ENCODE results near the gene MPRIP.

Gene MPRIP

DNA sequence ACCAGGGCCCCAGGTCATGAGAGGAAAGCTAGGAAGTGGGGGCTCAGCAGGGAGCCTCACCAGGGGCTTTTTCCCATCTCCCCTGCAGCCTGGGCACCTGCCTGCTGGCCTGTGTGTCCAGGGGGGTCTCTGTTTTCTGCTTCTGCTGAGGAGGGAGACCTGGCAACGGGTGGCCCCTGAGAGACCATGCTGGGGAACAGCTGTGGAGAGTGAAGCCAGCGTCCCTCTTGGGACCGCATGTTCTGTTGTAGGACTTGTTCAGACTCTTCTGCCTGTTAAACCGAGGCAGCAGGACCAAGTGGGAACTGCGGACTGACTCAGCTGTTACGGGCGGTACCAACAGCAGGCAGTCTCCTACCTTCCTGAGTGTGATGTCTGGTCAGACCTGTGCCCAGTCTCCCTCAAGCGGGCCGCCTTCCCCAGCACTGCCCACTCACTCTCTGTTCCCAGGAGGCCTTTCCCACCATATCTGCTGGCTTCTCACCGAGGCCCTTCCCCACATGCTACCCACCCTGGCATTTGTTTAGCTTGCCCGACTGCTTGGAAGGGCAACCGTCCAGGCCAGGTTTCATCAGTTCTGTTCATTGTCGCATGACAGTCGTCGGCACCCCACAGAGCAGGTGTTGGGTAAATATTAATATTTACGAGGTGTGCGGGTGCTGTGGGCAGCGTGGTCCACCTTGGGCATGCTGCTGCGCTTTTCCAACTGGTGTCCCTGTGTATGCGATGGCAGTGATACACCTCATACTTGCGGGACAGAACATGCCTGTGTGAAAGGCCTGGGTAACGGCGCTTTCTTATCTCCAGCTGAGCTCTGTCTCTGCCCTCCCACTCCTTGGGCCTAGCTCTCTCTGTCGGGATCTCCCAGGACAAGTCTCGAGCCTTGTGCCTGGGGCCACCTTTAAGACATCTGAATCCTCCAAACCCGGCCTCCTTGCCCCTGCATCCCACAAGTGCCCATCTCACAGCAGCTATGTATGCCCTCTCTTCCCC, 69.4 kb downstream of the MPRIP start:
- DNase-seq, result no peak

DNA sequence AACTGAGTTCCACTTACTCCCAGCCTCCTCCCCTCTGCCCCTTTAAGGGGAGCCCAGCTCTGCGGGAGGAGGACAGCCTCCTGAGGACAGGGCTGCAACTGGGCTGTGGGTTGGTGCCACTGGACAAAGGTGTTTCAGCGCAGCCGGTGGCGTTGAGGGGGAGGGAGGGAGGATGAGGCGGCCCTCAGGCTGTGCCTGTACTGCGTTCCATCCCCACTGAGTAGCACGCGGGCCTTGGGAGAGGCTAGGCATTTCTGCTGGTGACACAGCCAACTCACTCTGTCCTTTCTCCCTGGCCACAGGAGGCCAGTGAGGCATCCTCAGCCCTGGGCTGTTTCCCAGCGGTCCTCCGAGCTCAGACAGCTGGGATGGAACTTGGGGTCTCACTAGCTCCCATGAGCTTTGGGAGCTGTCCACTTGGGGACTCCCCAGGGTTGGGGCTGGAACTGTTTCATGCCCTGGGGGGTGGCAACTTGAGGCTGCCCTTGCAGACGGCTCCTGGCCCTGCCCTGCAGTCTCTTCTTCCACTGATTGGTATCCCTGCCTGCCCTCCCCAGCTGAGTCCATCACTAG, 70.5 kb downstream of the MPRIP start:
- DNase-seq, result no peak

- peak; percentile 35 to 59 for DNase-seq
Measured at GRCh38 chr17:17114592-17115225, 72.5 kb downstream of the MPRIP start.

GRCh38 chr17:17115620-17116019, 73.4 kb downstream of the MPRIP start:
- DNase-seq, result no peak

GRCh38 chr17:17116406-17116805, 74.1 kb downstream of the MPRIP start:
- DNase-seq, result no peak

GRCh38 chr17:17117923-17118322, 75.7 kb downstream of the MPRIP start:
- DNase-seq, result no peak

DNA sequence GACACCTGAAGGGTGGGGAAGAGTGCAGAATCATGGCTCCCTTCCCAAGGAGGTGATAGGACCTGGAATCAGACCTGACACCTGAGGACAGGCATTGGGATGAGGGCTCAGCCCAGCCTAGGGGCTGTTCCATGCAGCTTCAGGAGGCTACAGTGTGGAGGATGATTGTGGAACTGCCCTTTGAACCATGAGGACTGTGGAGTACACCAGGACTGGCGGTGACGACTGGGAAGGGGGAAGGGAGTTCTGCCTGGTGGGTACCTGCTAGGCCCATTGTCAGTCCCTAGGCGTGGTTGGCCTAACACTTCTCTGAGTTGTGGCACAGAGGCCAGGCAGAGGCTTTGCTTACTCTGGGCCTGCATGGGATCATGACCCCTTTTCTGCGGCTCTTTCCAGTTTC, 76.1 kb downstream of the MPRIP start:
- DNase-seq, result no peak

- no peak for DNase-seq
Measured at GRCh38 chr17:17119106-17119505, 76.8 kb downstream of the MPRIP start.

DNA sequence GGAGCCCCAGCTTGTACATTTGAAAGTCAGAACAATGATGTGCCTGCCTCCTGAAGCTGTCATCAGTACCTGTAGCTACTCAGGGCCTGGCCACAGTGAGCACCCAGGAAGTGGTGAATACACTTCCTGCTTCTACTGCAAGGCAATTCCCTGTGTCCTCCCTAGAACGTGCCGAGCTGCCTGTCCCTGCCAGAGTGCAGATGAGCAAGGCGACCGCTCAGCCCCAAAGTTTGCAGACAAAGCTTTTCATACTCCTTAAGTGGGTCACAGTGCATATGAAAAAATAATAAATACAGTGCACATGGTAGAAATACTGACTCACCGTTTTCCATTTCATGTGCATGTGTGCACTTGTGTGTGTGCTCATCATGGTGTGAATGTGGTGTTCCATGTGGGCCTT, 77.3 kb downstream of the MPRIP start:
- no peak for DNase-seq

GRCh38 chr17:17120294-17120693, 78.0 kb downstream of the MPRIP start:
- DNase-seq, result no peak

- no peak for DNase-seq
Measured at GRCh38 chr17:17120701-17121100, 78.4 kb downstream of the MPRIP start.

DNA sequence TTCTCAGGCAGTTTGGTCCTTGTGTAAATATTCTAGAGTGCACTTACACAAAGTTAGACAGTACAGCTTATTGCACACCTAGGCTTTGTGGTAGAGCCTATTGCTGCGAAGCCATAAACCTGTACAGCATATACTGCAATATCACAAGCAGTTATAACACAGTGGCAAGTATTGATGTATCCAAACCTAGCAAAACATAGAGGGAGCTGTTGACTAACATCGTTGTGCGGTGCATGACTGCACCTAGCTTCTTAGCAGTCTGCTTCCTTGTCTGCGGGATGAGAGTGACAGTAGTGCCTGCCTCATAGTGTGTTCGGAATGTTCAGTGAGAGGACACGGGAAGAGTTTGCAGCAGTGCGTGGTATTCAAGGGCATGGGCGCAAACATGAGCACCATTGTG, 78.9 kb downstream of the MPRIP start:
- no peak for DNase-seq

DNA sequence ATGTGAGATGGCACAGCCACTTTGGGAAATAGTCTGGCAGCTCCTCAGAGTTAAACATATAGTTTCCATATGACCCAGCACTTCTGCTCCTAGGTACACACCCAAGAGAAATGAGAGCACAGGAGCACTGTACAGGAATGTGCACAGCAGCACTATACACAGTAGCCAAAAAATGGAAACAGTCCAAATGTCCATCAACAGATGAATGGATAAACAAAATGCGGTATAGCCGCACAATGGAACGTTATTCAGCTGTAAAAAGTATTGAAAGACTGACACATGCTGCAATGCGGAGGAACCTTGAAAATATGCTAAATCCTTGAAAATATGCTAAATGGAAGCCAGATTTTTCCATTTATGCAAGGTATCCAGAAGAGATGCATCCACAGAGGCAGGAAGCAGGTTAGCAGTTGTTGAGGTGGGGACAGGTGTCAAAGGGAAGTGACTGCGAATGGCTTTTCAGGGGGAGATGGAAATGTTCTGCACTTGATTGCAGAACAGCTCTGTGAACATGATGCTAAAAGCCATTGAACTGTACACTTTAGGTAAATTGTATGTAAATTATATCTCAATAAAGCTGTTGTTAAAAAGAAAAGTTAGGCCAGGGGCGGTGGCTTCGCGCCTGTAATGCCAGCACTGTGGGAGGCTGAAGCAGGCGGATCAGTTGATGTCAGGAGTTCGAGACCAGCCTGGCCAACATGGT, 80.7 kb downstream of the MPRIP start:
- DNase-seq, result no peak

- no peak for DNase-seq
Measured at GRCh38 chr17:17124341-17124740, 82.1 kb downstream of the MPRIP start.

DNA sequence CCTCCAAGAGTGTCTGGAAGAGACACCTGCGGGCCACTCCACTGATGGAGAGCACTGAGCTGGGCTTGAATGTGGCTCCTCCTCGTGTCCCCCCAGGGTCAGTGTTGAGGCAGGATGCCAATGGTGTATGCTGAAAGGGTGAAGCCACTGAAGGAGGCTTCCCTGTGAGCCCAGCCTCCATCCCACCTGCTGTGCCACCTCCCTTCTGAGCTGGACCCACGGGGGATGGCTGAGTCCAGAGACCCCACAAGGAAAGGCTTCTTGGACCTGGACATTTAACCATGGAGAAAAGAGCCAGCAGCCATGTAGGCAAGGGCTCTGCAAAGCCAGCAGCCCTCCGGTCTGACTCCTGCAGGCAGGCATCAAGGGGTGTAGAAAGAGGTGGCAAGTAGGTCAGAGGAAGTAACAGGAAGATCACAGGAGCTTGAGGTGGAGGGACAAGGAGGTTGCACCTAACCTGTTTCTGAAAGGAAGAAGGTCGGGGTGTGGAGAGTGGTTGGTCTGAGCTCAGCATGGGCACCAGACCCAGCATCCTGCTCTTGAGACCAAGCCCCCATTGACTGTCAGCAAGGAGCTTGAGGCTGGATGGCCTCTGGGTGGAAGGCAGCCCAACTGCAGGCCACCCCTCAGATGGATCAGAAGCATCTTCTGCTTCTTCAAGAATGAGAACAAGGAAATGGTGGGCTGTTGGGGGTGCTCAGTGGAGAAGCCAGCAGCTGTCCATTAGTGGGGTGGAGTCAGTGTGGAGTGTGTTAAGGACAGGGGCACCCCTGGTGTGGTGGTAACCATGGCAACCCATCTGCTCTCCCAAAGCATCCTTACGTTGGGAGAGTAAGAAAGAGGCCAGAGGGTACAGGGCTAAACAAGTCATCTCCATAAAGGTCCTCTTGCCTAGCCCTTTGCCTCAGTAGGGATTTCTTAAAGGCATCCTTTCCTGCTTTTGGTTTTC, 83.2 kb downstream of the MPRIP start:
- no peak for DNase-seq

- DNase-seq, result no peak
Measured at GRCh38 chr17:17126131-17127110, 84.2 kb downstream of the MPRIP start.

GRCh38 chr17:17127156-17127555, 84.9 kb downstream of the MPRIP start:
- DNase-seq, result no peak

- no peak for DNase-seq
Measured at GRCh38 chr17:17127730-17128291, 85.6 kb downstream of the MPRIP start.

DNA sequence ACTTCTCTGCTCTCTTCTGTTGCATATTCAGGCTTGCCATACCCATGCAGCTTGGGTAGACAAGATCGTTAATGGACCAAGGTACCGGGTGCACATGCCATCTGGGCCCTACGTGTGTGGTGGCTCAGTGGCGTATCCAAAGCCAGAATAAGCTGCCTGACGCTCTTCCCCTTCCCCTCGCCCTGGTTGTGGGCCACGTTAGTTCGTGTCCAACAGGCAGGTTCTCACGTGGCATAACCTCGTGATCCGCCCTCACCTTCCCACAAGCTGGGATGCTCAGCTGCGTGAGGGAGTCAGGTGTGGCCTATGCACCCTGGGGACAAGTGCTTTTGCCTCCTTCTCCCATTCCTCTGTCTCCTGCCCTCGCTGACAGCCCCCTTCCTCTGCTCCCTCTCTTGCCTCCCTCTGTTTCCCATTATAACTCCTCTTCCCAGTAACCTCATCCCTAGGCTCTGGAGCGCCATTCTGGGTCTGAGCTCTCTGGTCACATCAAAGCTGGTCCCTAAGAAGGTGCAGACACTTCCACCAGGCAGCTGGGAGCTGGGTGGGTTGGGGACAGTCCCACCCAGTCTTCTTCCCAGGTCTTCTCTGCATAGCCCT, 86.3 kb downstream of the MPRIP start:
- DNase-seq, result no peak

- no peak for DNase-seq
Measured at GRCh38 chr17:17129466-17129865, 87.2 kb downstream of the MPRIP start.

Measured in inflammatory macrophage treated with lipopolysaccharide for 1 hour (primary cell).